SIG-M5 treated with dmso at 0.1 percent for 504 hours (cell line): Measurements from ENCODE around the gene ACYP1.
A peak's percentile ranks its signal among the peaks of the same experiment; 100 is the strongest.

Experiments
- DNase-seq: peaks from one replicate; lab custom pipeline; 2025; ENCODE audit not compliant: unreplicated experiment; lab: John Stamatoyannopoulos, UW

ACYP1 gene

GRCh38 chr14:75040959-75041358 is 22.9 kb downstream of the ACYP1 start:
- DNase-seq: no peak

GRCh38 chr14:75040507-75040906 is 23.3 kb downstream of the ACYP1 start:
- DNase-seq: no peak

DNA sequence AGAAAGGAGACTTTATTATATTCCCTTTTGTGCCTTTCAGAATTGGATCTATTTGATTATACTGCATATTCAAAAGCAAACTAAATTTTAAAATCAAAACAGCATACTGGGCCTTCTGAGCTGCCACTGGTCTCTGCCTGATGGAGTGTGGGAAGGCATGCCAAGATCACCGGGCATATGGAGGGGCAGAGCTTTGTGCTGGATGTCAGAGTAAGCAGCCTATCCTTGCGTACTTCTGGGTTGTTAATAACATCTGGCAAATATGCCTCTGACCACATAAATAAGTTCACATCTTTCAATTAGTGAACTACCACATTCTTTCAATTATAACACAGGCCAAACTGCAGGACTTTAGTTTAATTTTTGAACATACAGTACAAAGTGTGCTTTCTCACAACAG is 30.9 kb downstream of the ACYP1 start:
- no peak for DNase-seq

- no peak for DNase-seq
Measured at GRCh38 chr14:75030147-75030546, 33.7 kb downstream of the ACYP1 start.

GRCh38 chr14:75025876-75026275 is 37.9 kb downstream of the ACYP1 start:
- no peak for DNase-seq

GRCh38 chr14:75025082-75025481 is 38.7 kb downstream of the ACYP1 start:
- no peak for DNase-seq

DNA sequence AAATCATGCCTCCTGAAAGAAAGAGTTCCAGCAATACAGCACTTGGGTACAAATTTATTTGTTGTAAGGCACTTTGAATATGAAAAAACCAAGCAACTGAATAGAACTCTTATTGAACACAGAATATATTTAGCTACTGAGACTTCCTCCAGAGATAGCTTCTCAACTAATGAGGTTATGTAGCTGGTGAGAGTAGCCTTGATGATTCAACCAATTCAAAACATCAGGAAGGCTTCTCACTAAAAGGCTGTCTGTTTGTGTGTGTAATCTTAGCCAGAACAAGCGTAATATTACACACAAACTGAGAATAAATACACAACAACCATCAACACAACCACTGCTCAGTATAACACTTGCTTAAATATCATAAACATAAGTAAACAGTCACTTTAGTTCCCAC is 40.7 kb downstream of the ACYP1 start:
- no peak for DNase-seq

GRCh38 chr14:75022655-75023054 is 41.2 kb downstream of the ACYP1 start:
- DNase-seq: no peak

- no peak for DNase-seq
Measured at GRCh38 chr14:75018694-75019093, 45.1 kb downstream of the ACYP1 start.

GRCh38 chr14:75016815-75017214 is 47.0 kb downstream of the ACYP1 start:
- DNase-seq: no peak

DNA sequence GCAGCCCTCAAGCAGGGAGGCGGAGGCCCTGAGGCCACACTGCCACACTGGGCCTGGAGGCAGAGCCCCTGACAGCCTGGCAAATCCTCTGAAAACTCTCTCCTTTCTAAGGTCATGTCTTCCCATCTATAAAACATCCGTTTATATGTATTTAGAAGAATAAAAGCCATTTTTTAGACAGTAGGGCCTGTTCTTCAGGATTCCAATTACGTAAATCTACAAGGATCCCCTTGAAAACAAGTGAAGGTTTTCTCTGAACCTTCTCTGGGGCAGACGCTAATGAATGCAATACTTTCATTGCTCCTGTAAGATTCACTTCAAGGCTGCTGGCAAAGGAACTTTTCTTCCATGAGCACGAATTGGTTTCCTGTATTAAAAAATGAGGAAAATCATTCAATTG is 48.3 kb downstream of the ACYP1 start:
- no peak for DNase-seq

GRCh38 chr14:75013290-75013689 is 50.5 kb downstream of the ACYP1 start:
- DNase-seq: no peak

GRCh38 chr14:75011356-75011994 is 52.3 kb downstream of the ACYP1 start:
- DNase-seq: no peak

GRCh38 chr14:75010472-75011093 is 53.2 kb downstream of the ACYP1 start:
- no peak for DNase-seq

DNA sequence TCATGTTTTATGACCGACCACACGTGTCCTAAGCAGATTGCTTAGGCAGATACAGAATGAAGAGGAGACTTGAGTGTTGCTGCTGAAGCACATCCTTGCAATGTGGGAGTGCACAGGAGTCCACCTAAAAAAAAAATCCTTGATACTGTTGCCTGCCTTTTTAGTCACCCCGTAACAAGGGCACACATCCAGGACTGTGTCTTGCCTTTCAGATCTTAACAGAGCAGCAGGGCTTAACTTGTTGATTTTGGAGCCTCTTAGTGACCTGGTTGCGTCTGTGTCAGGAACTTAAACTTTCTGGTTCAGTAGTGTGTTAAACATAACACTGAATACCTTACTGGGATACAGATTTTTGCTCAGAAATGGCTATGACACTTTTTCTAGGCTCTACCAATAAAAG is 54.6 kb downstream of the ACYP1 start:
- DNase-seq: no peak

DNA sequence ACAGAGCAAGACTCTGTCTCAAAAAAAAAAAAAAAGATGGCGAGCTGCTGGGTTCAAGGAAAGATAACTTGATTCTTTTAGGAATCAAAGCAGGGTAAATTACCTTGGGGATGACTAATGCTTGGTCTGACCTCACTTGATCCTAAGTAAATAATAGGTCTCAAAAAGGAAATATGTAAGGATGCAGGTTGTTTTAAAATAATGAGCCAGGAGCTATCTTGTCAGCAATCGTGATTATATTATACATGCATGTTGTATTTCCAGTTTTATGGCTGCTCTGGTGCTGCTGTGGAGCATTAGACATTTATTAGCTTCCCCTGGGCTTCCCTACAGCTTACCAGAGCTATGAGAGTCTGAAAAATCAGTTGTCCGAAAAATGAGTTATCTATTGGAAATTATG is 58.5 kb downstream of the ACYP1 start:
- DNase-seq: peak; percentile 12

- DNase-seq: no peak
Measured at GRCh38 chr14:75003250-75004027, 60.4 kb downstream of the ACYP1 start.
